Loucy (cell line): Measurements from ENCODE around the gene UNKL.

ENCODE experiments used
- H2AFZ ChIP-seq: fragments of 200-600 bp; sonication (generic); 2 replicates; pipeline ENCODE4 v1.6.0; 2016; ENCODE audit warnings: antibody characterized with exemption, mild to moderate bottlenecking, low read length, moderate library complexity
- H3F3A ChIP-seq: fragments of 200-600 bp; 2 replicates; pipeline ENCODE4 v1.6.0; 2016; ENCODE audit warnings: antibody characterized with exemption, low read depth, mild to moderate bottlenecking
- H3K27me3 ChIP-seq: fragments of 200-600 bp; sonication (generic); 2 replicates; pipeline ENCODE4 v1.6.1; 2014; ENCODE audit warnings: low read length, mild to moderate bottlenecking; ENCODE audit not compliant: insufficient read depth, poor library complexity, severe bottlenecking
- H3K36me3 ChIP-seq: fragments of 200-600 bp; sonication (generic); 2 replicates; pipeline ENCODE4 v1.6.1; 2016; ENCODE audit warnings: low read length; ENCODE audit not compliant: insufficient read depth
- H3K4me1 ChIP-seq: fragments of 200-600 bp; sonication (generic); 2 replicates; pipeline ENCODE4 v1.5.1; 2014; ENCODE audit warnings: low read length, mild to moderate bottlenecking; ENCODE audit not compliant: insufficient read depth, poor library complexity, severe bottlenecking
- H3K4me2 ChIP-seq: fragments of 200-600 bp; sonication (generic); 2 replicates; pipeline ENCODE4 v1.6.0; 2014; ENCODE audit warnings: antibody characterized with exemption, low read length, low read depth, mild to moderate bottlenecking; ENCODE audit not compliant: poor library complexity, severe bottlenecking
- H3K4me3 ChIP-seq: fragments of 200-600 bp; sonication (generic); 2 replicates; pipeline ENCODE4 v1.5.1; 2014; ENCODE audit warnings: low read length, mild to moderate bottlenecking, mixed read lengths; ENCODE audit not compliant: poor library complexity, severe bottlenecking
- H3K79me2 ChIP-seq: fragments of 200-600 bp; sonication (generic); 2 replicates; pipeline ENCODE4 v1.6.1; 2014; ENCODE audit warnings: low read length; ENCODE audit not compliant: insufficient read depth
- H3K9ac ChIP-seq: fragments of 200-600 bp; sonication (generic); 2 replicates; pipeline ENCODE4 v1.6.0; 2014; ENCODE audit warnings: mild to moderate bottlenecking, low read depth, low read length, moderate library complexity; ENCODE audit not compliant: poor library complexity, severe bottlenecking
- H3K9me2 ChIP-seq: fragments of 200-600 bp; sonication (generic); replicated peaks from 2 replicates; pipeline ENCODE4 v1.6.1; 2016; ENCODE audit warnings: low read depth, low read length, mixed read lengths
- H3K9me3 ChIP-seq: fragments of 200-600 bp; sonication (generic); 2 replicates; pipeline ENCODE4 v1.6.1; 2014; ENCODE audit warnings: mild to moderate bottlenecking, antibody characterized with exemption, low read length, low read depth; ENCODE audit not compliant: insufficient read depth
- H4K20me1 ChIP-seq: fragments of 200-600 bp; sonication (generic); 2 replicates; pipeline ENCODE4 v1.6.0; 2014; ENCODE audit warnings: antibody characterized with exemption, low read length, mild to moderate bottlenecking; ENCODE audit not compliant: insufficient read depth, poor library complexity, severe bottlenecking
- CTCF ChIP-seq: fragments of 200-600 bp; sonication (generic); conservative IDR thresholded peaks from 2 replicates; pipeline ENCODE4 v1.5.1; 2014; ENCODE audit warnings: mild to moderate bottlenecking, antibody characterized with exemption, low read length
- EZH2phosphoT487 ChIP-seq: fragments of 200-600 bp; IDR thresholded peaks from 2 replicates; pipeline ENCODE4 v1.6.1; 2018; ENCODE audit warnings: antibody characterized with exemption, mild to moderate bottlenecking, moderate library complexity, borderline replicate concordance

Gene UNKL

DNA sequence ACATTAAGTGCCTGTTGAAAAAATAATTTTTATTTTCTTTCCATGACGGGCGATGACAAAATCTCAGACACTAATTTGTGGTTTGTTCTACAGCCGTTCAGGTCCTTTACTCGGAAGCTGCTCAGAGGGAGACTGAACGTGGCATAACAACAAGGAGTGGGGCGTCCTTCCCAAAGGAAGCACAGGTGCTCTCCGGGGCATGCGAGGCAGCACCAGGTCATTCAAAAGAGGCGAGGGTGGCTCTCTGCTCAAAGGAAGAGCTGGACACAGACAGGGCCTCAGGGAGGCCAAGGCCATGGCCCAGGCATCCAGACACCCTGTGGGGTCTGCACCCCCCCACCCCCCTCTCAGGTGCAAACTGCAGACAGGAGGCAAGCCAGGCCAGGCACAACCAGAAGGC is 16.2 kb downstream of the UNKL start:
- Histone ChIP-seq H3K9me2 (no peaks in the 10 kb centered on the region), H3K79me2 (no peaks in the 10 kb centered on the region), H3K9ac (no peak overlapping the region), H4K20me1 (no peaks in the 10 kb centered on the region), H3K27me3 (no peaks in the 10 kb centered on the region), H3K9me3 (no peaks in the 10 kb centered on the region), H3K4me3 (no peak overlapping the region), H3K4me1 (no peaks in the 10 kb centered on the region), H2AFZ (no peak overlapping the region), H3K4me2 (no peak overlapping the region), H3F3A (no peaks in the 10 kb centered on the region), H3K36me3 (no peaks in the 10 kb centered on the region; the same call in 1 of the 2 replicates)
- TF ChIP-seq EZH2phosphoT487 (no peak), CTCF (no peak)

DNA sequence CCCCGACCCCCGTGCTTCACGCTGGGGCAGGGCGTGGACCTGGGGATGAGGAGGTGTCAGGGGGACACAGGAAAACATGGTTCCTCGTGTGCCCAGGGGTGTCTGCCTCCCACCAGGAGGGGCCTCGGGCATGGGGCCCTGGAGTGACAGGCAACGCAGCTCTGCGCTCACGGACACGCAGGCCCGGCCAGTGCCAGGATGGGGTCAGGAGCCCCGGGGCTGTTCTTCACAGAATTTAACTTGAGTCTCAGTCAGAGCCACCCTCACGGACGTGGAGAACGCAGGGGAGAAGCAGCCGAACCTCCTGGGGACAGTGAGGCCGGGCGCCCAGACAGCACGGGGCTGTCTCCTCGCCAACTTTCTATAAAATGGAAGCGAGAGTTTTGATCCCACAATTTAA is 16.7 kb downstream of the UNKL start:
- Histone ChIP-seq H3K27me3 (no peaks in the 10 kb centered on the region), H3K79me2 (no peaks in the 10 kb centered on the region), H2AFZ (no peak overlapping the region), H3K9me2 (no peaks in the 10 kb centered on the region), H3K4me3 (no peak overlapping the region), H3K4me1 (no peaks in the 10 kb centered on the region), H3K4me2 (no peak overlapping the region), H3K9ac (no peak overlapping the region), H3F3A (no peaks in the 10 kb centered on the region), H3K9me3 (no peaks in the 10 kb centered on the region), H3K36me3 (no peaks in the 10 kb centered on the region; the same call in 1 of the 2 replicates), H4K20me1 (no peaks in the 10 kb centered on the region)
- TF ChIP-seq EZH2phosphoT487, result no peak
- no peak for TF ChIP-seq CTCF

- H3K36me3 ChIP-seq, result no peaks in the 10 kb centered on the region
- TF ChIP-seq CTCF, result no peak
- no peak for TF ChIP-seq EZH2phosphoT487
Measured at GRCh38 chr16:1395444-1396031, 19.0 kb downstream of the UNKL start.

More at GRCh38 chr16:1395444-1396031, 19.0 kb downstream of the UNKL start:
- Histone ChIP-seq H3K9me3 (no peaks in the 10 kb centered on the region), H2AFZ (no peak overlapping the region), H3K27me3 (no peaks in the 10 kb centered on the region), H3F3A (no peaks in the 10 kb centered on the region), H3K4me2 (no peak overlapping the region), H4K20me1 (no peaks in the 10 kb centered on the region), H3K4me1 (no peaks in the 10 kb centered on the region), H3K79me2 (no peaks in the 10 kb centered on the region), H3K9me2 (no peaks in the 10 kb centered on the region), H3K4me3 (no peak overlapping the region), H3K9ac (no peak overlapping the region)
